BE2C (cell line): ENCODE data around the gene MDC1.
"Not testable (repeated sequence)": the region's sequence is repeated elsewhere in the genome, so short reads cannot be mapped to it uniquely, and the experiment has no call there.

Experiments
- DNase-seq: peaks from one replicate; pipeline ENCODE4 v3.0.0-alpha.2; 2020
- H3K27me3 ChIP-seq: fragments of 250-450 bp; sonication (Bioruptor Pico); 2 replicates; pipeline ENCODE4 v1.5.1; 2020; ENCODE audit warnings: mild to moderate bottlenecking
- H3K36me3 ChIP-seq: fragments of 250-450 bp; sonication (Bioruptor Pico); 2 replicates; pipeline ENCODE4 v1.5.1; 2020; ENCODE audit warnings: mild to moderate bottlenecking
- H3K4me1 ChIP-seq: fragments of 250-450 bp; sonication (Bioruptor Pico); 2 replicates; pipeline ENCODE4 v1.5.1; 2020
- H3K4me3 ChIP-seq: 2 replicates; pipeline ENCODE4 v1.5.1; 2011; ENCODE audit warnings: low read depth, low read length
- H3K9me3 ChIP-seq: fragments of 250-450 bp; sonication (Bioruptor Pico); 2 replicates; pipeline ENCODE4 v1.5.1; 2020
- TF ChIP-seq, protein P1 (sequence below): IDR thresholded peaks from 2 replicates; pipeline ENCODE4 v1.5.1; 2012; ENCODE audit warnings: mild to moderate bottlenecking, low read depth, low read length

Gene MDC1

DNA sequence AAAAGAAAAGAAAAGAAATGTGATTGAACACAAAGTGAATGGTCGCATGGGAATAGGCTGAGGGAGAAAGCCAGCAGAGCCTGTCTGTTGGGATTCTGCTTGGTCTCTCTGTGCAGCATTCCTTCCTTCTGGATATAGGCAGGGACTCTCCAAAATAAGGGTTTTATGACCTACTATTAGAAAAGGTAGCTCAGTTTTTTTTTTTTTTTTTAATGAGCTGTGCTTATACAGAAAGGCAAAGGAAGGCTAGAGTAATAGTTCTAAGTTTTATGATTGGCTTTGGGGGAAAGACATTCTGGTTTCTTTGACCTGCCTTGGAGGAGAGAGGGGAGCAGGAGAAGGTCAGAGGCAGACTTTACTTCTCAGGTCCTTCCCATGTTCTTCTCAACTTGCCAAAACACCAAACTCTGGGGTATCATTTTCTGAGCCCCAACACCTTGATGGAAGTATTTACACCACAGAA lies 46.1 kb upstream of the MDC1 start:
- H3K4me3 ChIP-seq: no peak overlapping the region
- no peaks in the 10 kb centered on the region for H3K36me3 ChIP-seq
- TF ChIP-seq, protein P1, sequence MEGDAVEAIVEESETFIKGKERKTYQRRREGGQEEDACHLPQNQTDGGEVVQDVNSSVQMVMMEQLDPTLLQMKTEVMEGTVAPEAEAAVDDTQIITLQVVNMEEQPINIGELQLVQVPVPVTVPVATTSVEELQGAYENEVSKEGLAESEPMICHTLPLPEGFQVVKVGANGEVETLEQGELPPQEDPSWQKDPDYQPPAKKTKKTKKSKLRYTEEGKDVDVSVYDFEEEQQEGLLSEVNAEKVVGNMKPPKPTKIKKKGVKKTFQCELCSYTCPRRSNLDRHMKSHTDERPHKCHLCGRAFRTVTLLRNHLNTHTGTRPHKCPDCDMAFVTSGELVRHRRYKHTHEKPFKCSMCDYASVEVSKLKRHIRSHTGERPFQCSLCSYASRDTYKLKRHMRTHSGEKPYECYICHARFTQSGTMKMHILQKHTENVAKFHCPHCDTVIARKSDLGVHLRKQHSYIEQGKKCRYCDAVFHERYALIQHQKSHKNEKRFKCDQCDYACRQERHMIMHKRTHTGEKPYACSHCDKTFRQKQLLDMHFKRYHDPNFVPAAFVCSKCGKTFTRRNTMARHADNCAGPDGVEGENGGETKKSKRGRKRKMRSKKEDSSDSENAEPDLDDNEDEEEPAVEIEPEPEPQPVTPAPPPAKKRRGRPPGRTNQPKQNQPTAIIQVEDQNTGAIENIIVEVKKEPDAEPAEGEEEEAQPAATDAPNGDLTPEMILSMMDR: no peak
- H3K9me3 ChIP-seq: no peaks in the 10 kb centered on the region
- DNase-seq: no peak
- no peaks in the 10 kb centered on the region for H3K27me3 ChIP-seq
- peaks cover 5% of the 10 kb centered on the region; the same call in 1 of the 2 replicates for H3K4me1 ChIP-seq

DNA sequence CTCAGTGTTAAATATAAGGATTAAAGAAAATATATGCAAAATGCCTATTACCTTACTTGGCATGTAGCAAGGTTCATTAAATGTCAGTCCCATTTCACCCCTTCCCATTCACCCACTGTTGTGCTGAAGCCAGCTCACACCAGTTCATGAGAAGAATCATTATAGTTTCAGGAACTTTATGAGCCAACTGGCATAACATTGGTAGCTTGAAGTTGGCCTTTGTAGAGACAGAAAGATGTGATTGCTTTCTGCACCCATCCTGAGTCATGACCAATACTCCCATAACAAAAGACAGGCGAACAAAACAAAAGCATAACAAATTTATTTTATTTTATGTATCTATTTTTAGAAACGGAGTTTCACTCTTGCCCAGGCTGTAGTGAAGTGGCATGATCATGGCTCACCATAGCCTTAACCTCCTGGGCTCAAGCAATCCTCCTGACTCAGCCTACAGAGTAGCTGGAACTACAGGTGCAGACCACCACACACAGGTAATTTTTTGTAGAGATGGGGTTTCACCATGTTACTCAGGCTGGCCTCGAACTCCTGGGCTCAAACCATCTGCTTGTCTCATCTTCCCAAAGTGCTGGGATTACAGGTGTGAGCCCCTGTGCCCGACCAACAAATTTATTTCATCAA lies 44.8 kb upstream of the MDC1 start:
- TF ChIP-seq, protein P1: no peak
- H3K4me1 ChIP-seq: peaks cover 5% of the 10 kb centered on the region; the same call in 1 of the 2 replicates
- H3K9me3 ChIP-seq: no peaks in the 10 kb centered on the region
- no peak for DNase-seq
- H3K36me3 ChIP-seq: no peaks in the 10 kb centered on the region
- H3K4me3 ChIP-seq: no peak overlapping the region
- H3K27me3 ChIP-seq: no peaks in the 10 kb centered on the region

DNA sequence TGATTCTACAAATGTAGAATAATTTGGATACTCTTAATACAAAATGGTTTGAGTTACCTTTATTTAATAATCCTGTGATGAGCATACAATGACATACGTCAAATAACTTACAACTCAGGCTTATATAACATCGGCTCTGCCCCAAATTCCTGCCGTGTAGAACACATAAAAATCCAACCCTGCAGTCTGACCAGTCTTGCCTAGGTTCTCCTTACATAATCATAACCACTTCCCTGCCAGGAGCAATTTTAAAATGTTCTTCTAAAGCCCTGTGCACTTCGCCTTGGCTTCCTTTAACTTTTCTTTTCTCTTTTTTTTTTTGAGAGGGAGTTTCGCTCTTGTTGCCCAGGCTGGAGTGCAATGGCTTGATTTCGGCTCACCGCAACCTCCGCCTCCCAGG lies 43.5 kb upstream of the MDC1 start:
- no peak overlapping the region for H3K4me3 ChIP-seq
- H3K36me3 ChIP-seq: no peaks in the 10 kb centered on the region
- peaks cover 5% of the 10 kb centered on the region; the same call in 1 of the 2 replicates for H3K4me1 ChIP-seq
- no peaks in the 10 kb centered on the region for H3K9me3 ChIP-seq
- H3K27me3 ChIP-seq: no peaks in the 10 kb centered on the region
- TF ChIP-seq, protein P1: no peak
- DNase-seq: no peak

- no peaks in the 10 kb centered on the region for H3K27me3 ChIP-seq
- H3K36me3 ChIP-seq: no peaks in the 10 kb centered on the region
- TF ChIP-seq, protein P1: no peak
- H3K9me3 ChIP-seq: no peaks in the 10 kb centered on the region
- no peak for DNase-seq
- no peak overlapping the region for H3K4me3 ChIP-seq
- H3K4me1 ChIP-seq: peaks cover 5% of the 10 kb centered on the region; the same call in 1 of the 2 replicates
These were observed 42.6 kb upstream of the MDC1 start for GRCh38 chr6:30759575-30760239.

- TF ChIP-seq, protein P1: no peak
- no peak for DNase-seq
- Histone ChIP-seq H3K36me3 (no peaks in the 10 kb centered on the region), H3K27me3 (no peaks in the 10 kb centered on the region), H3K4me1 (peaks cover 8% of the 10 kb centered on the region), H3K4me3 (no peak overlapping the region), H3K9me3 (no peaks in the 10 kb centered on the region)
These were observed 40.3 kb upstream of the MDC1 start for GRCh38 chr6:30757261-30757904.

GRCh38 chr6:30756405-30757003 lies 39.4 kb upstream of the MDC1 start:
- H3K4me3 ChIP-seq: not testable (repeated sequence)
- H3K4me1 ChIP-seq: peaks cover 15% of the 10 kb centered on the region

More at GRCh38 chr6:30756405-30757003, 39.4 kb upstream of the MDC1 start:
- DNase-seq, H3K9me3 ChIP-seq, H3K36me3 ChIP-seq, H3K27me3 ChIP-seq: not testable (repeated sequence)
